ENCODE data around the gene SCUBE1. TPM values are rescaled to one million over a fixed set of nuclear protein-coding genes. Genes with fewer than 3 reads are reported as not detected.

SCUBE1 gene
- total RNA-seq, 1 donor from 2014 or later = not detected

GRCh38 chr22:43337946-43338345 lies 5.2 kb downstream of the SCUBE1 start:
- H3K4me3 ChIP-seq (ENCODE audit: low read depth, low read length) = no peak overlapping the region
- TF ChIP-seq, protein P1, sequence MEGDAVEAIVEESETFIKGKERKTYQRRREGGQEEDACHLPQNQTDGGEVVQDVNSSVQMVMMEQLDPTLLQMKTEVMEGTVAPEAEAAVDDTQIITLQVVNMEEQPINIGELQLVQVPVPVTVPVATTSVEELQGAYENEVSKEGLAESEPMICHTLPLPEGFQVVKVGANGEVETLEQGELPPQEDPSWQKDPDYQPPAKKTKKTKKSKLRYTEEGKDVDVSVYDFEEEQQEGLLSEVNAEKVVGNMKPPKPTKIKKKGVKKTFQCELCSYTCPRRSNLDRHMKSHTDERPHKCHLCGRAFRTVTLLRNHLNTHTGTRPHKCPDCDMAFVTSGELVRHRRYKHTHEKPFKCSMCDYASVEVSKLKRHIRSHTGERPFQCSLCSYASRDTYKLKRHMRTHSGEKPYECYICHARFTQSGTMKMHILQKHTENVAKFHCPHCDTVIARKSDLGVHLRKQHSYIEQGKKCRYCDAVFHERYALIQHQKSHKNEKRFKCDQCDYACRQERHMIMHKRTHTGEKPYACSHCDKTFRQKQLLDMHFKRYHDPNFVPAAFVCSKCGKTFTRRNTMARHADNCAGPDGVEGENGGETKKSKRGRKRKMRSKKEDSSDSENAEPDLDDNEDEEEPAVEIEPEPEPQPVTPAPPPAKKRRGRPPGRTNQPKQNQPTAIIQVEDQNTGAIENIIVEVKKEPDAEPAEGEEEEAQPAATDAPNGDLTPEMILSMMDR (conservative IDR thresholded peaks at IDR 0.05; ENCODE audit: low read depth, low read length) = no peak

GRCh38 chr22:43337385-43337784 lies 5.8 kb downstream of the SCUBE1 start:
- no peak overlapping the region for H3K4me3 ChIP-seq (ENCODE audit: low read depth, low read length)
- no peak for DNase-seq (ENCODE audit: low read depth)
- TF ChIP-seq, protein P1 (conservative IDR thresholded peaks at IDR 0.05; ENCODE audit: low read depth, low read length) = no peak

More at GRCh38 chr22:43337946-43338345, 5.2 kb downstream of the SCUBE1 start:
- DNase-seq (ENCODE audit: low read depth) = no peak

DNA sequence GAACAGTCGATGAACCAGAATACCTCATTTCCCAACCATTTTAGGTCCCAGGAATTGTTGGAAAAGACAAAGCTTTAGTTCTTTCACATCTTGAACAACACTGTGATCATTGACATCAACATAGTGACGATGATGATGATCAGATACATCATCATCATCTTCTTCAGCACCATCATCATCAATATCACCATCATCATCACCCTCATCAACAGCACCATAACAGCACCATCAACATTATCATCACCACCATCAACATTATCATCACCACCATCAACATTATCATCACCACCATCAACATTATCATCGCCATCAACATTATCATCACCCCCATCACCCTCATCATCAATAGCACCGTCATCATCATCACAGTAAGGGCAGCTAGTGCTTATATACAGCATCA lies 8.8 kb downstream of the SCUBE1 start:
- no peak for DNase-seq (ENCODE audit: low read depth)
- H3K4me3 ChIP-seq (ENCODE audit: low read depth, low read length) = no peak overlapping the region
- TF ChIP-seq, protein P1 (conservative IDR thresholded peaks at IDR 0.05; ENCODE audit: low read depth, low read length) = no peak

- TF ChIP-seq, protein P1 (conservative IDR thresholded peaks at IDR 0.05; ENCODE audit: low read depth, low read length) = no peak
- no peak overlapping the region for H3K4me3 ChIP-seq (ENCODE audit: low read depth, low read length)
- DNase-seq (ENCODE audit: low read depth) = no peak
These were observed 9.2 kb downstream of the SCUBE1 start for GRCh38 chr22:43333978-43334377.

DNA sequence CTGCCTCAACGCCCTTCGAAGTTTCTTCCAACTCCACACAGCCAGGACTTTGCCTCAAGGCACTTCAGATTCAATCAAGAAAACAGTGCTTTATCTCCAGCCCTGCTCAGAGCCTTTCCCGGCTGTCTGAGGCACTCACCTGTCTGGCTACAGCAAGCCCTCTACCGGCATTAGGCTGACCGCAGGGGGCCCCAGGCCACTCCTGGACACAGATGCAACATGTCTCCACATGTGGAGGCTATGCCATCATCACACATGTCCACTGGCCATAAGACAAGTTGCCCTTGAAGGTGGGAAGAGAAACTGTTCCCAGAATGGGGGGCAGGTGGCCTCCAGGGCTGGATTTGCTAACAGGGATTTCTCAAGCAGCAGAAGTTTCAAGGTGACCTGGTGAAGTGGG lies 10.0 kb downstream of the SCUBE1 start:
- H3K4me3 ChIP-seq (ENCODE audit: low read depth, low read length) = no peak overlapping the region
- DNase-seq (ENCODE audit: low read depth) = no peak
- TF ChIP-seq, protein P1 (conservative IDR thresholded peaks at IDR 0.05; ENCODE audit: low read depth, low read length) = no peak

DNA sequence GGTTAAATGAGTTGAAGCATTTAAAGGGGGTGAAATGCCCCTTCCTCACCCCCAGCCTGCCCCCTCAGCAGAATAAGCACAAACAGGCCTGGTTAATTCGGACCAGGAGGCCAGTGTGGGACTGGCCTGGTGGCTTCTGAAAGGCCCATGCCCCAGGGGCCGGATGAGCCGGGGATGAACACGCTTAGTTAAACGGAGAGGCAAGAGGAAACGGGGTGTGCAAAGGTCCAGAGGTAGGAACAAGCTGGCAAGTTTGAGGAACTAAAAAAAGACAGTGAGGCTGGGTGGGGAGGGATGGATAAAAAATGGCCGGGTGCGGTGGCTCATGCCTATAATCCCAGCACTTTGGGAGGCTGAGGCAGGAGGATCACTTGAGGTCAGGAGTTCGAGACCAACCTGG lies 11.5 kb downstream of the SCUBE1 start:
- no peak for DNase-seq (ENCODE audit: low read depth)
- no peak overlapping the region for H3K4me3 ChIP-seq (ENCODE audit: low read depth, low read length)
- TF ChIP-seq, protein P1 (conservative IDR thresholded peaks at IDR 0.05; ENCODE audit: low read depth, low read length) = no peak

DNA sequence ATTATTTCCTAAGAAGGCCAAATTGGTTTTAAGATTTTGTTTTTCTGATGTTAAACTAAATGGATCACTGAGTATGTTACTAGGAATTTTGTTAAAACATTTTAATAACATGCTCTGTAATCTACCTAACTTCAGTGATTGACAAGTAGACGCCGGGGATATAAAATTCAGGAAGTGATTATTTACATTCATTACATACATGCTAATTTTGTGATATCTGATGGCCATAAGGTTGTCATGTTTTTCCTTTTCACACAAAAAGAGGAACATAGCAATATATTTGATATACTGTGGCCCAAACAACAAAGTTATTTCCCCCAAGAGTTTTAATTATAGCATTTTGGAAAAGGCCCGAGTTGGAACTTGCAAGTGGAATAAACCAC lies 12.1 kb downstream of the SCUBE1 start:
- no peak for DNase-seq (ENCODE audit: low read depth)
- no peak overlapping the region for H3K4me3 ChIP-seq (ENCODE audit: low read depth, low read length)
- TF ChIP-seq, protein P1 (conservative IDR thresholded peaks at IDR 0.05; ENCODE audit: low read depth, low read length) = no peak

All from epithelial cell of proximal tubule (primary cell).